ENCODE measurements around the gene TMEM9. TPM values are rescaled to one million over a fixed set of nuclear protein-coding genes. Genes with fewer than 3 reads are reported as not detected.

The TMEM9 gene
- total and polyA plus RNA-seq, 2 of the 8 experiments (the other 6 are each of a cell fraction or from before 2014, with no cell fraction given), result 79.9 to 181 TPM

DNA sequence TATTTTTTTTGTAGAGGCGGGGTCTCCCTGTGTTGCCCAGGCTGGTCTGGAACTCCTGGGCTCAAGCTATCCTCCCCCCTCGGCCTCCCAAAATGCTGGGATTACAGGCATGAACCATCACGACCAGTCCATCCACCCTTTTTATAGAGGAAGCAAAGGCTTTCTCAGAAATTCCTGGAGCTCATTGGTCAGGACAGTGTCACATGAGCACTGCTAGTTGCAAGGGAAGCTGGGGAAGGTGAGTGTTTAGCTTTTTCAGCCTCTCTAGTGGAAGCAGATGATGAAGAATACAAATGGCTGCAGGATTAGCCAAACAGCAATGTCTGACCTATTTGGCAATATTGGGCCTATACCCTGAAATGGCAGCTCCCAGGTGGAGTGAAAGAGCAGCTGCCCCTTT lies 44.3 kb upstream of the TMEM9 start (continued):
- TF ChIP-seq, protein P1, sequence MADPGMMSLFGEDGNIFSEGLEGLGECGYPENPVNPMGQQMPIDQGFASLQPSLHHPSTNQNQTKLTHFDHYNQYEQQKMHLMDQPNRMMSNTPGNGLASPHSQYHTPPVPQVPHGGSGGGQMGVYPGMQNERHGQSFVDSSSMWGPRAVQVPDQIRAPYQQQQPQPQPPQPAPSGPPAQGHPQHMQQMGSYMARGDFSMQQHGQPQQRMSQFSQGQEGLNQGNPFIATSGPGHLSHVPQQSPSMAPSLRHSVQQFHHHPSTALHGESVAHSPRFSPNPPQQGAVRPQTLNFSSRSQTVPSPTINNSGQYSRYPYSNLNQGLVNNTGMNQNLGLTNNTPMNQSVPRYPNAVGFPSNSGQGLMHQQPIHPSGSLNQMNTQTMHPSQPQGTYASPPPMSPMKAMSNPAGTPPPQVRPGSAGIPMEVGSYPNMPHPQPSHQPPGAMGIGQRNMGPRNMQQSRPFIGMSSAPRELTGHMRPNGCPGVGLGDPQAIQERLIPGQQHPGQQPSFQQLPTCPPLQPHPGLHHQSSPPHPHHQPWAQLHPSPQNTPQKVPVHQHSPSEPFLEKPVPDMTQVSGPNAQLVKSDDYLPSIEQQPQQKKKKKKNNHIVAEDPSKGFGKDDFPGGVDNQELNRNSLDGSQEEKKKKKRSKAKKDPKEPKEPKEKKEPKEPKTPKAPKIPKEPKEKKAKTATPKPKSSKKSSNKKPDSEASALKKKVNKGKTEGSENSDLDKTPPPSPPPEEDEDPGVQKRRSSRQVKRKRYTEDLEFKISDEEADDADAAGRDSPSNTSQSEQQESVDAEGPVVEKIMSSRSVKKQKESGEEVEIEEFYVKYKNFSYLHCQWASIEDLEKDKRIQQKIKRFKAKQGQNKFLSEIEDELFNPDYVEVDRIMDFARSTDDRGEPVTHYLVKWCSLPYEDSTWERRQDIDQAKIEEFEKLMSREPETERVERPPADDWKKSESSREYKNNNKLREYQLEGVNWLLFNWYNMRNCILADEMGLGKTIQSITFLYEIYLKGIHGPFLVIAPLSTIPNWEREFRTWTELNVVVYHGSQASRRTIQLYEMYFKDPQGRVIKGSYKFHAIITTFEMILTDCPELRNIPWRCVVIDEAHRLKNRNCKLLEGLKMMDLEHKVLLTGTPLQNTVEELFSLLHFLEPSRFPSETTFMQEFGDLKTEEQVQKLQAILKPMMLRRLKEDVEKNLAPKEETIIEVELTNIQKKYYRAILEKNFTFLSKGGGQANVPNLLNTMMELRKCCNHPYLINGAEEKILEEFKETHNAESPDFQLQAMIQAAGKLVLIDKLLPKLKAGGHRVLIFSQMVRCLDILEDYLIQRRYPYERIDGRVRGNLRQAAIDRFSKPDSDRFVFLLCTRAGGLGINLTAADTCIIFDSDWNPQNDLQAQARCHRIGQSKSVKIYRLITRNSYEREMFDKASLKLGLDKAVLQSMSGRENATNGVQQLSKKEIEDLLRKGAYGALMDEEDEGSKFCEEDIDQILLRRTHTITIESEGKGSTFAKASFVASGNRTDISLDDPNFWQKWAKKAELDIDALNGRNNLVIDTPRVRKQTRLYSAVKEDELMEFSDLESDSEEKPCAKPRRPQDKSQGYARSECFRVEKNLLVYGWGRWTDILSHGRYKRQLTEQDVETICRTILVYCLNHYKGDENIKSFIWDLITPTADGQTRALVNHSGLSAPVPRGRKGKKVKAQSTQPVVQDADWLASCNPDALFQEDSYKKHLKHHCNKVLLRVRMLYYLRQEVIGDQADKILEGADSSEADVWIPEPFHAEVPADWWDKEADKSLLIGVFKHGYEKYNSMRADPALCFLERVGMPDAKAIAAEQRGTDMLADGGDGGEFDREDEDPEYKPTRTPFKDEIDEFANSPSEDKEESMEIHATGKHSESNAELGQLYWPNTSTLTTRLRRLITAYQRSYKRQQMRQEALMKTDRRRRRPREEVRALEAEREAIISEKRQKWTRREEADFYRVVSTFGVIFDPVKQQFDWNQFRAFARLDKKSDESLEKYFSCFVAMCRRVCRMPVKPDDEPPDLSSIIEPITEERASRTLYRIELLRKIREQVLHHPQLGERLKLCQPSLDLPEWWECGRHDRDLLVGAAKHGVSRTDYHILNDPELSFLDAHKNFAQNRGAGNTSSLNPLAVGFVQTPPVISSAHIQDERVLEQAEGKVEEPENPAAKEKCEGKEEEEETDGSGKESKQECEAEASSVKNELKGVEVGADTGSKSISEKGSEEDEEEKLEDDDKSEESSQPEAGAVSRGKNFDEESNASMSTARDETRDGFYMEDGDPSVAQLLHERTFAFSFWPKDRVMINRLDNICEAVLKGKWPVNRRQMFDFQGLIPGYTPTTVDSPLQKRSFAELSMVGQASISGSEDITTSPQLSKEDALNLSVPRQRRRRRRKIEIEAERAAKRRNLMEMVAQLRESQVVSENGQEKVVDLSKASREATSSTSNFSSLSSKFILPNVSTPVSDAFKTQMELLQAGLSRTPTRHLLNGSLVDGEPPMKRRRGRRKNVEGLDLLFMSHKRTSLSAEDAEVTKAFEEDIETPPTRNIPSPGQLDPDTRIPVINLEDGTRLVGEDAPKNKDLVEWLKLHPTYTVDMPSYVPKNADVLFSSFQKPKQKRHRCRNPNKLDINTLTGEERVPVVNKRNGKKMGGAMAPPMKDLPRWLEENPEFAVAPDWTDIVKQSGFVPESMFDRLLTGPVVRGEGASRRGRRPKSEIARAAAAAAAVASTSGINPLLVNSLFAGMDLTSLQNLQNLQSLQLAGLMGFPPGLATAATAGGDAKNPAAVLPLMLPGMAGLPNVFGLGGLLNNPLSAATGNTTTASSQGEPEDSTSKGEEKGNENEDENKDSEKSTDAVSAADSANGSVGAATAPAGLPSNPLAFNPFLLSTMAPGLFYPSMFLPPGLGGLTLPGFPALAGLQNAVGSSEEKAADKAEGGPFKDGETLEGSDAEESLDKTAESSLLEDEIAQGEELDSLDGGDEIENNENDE (IDR thresholded peaks at IDR 0.05; ENCODE audit: insufficient replicate concordance, low read length), result no peak
- TF ChIP-seq RBBP5 (IDR thresholded peaks at IDR 0.05; ENCODE audit: borderline replicate concordance, low read depth, low read length), result no peak
- no peak for TF ChIP-seq EZH2 (IDR thresholded peaks at IDR 0.05; ENCODE audit: low read depth, low read length, severe bottlenecking)
- TF ChIP-seq FOSL1 (IDR thresholded peaks at IDR 0.05; ENCODE audit: insufficient read depth, low read depth, low read length), result no peak
- TF ChIP-seq NRF1 (IDR thresholded peaks at IDR 0.05; ENCODE audit: low read depth, low read length), result no peak
- TF ChIP-seq KDM4A (IDR thresholded peaks at IDR 0.05; ENCODE audit: low read depth, low read length, severe bottlenecking), result no peak
- no peak for TF ChIP-seq KDM1A (IDR thresholded peaks at IDR 0.05; ENCODE audit: borderline replicate concordance, low read length)
- TF ChIP-seq PHF8 (conservative IDR thresholded peaks at IDR 0.05; ENCODE audit: low read depth, low read length), result no peak
- no peak for TF ChIP-seq POLR2A (IDR thresholded peaks at IDR 0.05; ENCODE audit: control extremely low read depth in 1 of 2, low read depth in 2 of 2, low read length in 2 of 2)
- no peak for TF ChIP-seq CHD1 (IDR thresholded peaks at IDR 0.05; ENCODE audit: low read depth, low read length)
- TF ChIP-seq, protein P2, sequence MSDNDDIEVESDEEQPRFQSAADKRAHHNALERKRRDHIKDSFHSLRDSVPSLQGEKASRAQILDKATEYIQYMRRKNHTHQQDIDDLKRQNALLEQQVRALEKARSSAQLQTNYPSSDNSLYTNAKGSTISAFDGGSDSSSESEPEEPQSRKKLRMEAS (IDR thresholded peaks at IDR 0.05), result no peak
